Right renal cortex interstitium (tissue), 3 donors: Measurements from ENCODE around the gene OR2S2. TPM values are rescaled to one million over a fixed set of nuclear protein-coding genes. Genes with fewer than 3 reads are reported as not detected.

Experiments
- DNase-seq, 3 donors: peaks; one replicate each; pipeline ENCODE4 v3.0.0-alpha.2; 2013; ENCODE audit warnings: low read depth in 3 of 3, low spot score in 2 of 3
- polyA plus RNA-seq, 3 donors: library from polyadenylated mRNA; unstranded; fragments of 120-200 nt; gene quantifications; one replicate each; pipeline ENCODE4 v1.2.1, GENCODE V29; 2013; ENCODE audit not compliant: insufficient read length in 3 of 3

Gene OR2S2
- polyA plus RNA-seq, 3 donors, result not detected

DNA sequence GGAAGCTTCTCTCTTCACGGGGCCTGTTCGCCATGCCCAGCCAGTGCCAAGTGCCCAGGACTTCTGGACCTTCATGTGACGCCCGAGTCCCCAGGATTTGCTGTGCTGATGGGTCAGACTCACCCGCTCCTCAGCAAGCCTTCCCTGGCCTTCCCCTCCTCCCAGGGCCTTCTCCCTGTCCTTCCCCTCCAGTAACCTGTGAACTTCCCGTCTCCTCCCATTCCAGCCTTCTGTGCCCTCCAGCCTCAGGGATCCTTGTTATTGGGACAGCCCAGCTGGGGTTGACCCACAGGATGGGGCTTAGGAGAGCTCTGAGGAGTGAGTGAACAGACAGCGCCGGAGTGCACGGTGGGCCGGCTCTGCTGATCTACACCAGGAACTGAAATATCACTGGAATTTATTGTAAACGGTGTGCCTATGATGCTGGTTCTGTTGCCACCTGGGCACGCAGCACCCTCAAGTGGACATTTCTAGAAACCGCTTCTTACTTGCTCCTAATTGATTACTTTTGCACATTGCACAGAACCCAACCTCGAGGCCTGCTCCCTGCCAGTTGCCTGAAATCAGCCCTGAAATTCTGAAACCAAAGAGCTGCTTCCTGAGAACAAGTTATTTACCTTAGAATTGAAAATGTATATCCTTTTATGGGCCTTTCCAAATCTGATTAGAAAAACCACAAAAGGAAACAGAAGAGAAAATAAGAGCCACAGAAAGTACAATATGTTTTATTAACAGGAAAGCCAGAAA lies 47.2 kb downstream of the OR2S2 start:
- DNase-seq, result no peak

DNA sequence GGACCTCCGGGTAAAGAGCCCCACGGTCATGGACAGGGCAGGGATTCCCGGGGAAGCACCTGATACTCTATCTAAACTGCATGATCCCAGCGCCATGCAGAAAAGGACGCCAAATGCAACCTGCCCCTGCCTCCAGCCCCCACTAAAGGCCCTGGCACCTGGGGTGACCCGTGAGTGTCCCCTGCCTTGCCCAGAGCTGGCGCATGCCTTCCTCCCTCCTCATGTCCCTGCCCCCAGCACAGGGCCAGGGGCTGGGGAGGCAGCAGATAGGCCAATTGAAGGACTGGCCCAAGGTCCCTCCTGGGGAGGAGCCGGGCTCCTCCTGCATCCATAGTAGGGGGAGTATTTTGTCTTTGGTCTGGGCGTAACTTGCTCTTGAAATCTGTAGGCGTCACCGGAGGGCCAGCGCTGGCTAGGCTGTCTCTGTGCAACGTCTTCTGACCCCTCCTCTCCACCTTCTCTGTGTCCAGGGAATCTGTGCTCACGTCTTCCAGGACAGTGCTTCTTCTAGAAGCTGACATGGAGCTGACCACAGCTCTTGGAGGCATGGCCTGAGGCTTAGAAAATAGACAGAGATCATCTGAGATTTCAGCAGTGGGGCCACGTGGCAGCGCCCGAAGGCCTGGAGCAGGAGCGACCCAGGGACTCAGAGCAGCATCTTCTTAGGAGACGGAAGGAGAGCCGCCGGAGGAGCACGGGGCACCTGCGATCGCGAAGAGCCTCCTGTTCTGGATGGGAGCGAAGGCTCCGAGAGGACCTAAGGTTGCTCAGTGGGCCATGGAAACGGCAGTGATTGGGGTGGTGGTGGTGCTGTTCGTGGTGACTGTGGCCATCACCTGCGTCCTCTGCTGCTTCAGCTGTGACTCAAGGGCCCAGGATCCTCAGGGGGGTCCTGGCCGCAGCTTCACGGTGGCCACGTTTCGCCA lies 48.0 kb downstream of the OR2S2 start:
- DNase-seq, result no peak

DNA sequence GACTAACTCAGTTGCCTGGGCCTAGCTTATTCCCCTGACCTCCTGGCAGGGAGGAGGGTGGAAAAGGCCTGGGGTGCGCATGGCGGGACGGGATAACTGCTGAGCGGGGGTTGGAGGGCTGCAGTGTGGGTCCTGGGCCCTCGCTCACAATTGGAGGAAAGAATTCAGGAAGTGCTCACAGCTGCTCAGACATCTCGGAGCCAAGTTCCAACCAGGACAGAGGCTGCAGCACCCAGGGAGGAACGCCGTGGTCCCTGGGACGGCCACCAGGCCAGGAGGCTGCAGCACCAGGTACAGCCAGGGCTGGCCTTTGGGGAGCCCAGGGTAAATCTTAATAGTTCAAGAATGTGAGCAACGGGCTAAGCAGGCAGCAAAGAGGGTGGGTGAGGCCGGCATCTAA lies 48.7 kb downstream of the OR2S2 start, which contains the start of gene SPAAR:
TSS of gene SPAAR (plus strand) at position 217 of the 400 bp plus-strand sequence. CDS start 974 bp downstream, outside the sequence.
- DNase-seq, result no peak

DNA sequence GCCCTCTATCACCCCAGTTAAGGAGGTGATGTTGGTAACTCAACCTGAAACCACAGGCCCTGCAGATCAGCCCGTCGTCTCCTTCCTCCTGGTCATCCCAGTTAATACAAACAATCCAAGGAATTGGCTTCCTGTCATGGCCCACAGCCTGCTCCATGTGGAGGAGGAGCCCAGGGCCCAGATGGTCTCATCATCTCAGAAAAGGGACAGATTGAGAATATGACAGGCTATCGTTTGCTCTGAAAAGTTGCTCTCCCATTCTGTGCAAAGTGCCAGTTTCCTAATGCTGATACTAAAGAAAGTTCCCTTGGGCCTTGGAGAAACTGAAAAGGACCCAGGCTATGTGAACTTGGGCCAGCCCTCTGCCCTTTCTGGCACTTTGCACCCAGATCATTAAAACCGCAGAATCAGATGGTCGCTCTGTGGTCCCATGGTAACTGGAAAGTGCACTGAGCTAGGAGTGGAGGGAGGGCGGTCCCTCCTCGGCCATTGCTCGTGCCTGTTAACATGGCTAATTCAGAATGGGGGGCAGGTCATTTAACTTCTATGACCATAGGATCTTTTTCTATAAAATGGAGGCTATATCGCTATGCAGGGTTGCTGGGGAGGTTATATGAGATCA lies 49.3 kb downstream of the OR2S2 start:
- no peak for DNase-seq

DNA sequence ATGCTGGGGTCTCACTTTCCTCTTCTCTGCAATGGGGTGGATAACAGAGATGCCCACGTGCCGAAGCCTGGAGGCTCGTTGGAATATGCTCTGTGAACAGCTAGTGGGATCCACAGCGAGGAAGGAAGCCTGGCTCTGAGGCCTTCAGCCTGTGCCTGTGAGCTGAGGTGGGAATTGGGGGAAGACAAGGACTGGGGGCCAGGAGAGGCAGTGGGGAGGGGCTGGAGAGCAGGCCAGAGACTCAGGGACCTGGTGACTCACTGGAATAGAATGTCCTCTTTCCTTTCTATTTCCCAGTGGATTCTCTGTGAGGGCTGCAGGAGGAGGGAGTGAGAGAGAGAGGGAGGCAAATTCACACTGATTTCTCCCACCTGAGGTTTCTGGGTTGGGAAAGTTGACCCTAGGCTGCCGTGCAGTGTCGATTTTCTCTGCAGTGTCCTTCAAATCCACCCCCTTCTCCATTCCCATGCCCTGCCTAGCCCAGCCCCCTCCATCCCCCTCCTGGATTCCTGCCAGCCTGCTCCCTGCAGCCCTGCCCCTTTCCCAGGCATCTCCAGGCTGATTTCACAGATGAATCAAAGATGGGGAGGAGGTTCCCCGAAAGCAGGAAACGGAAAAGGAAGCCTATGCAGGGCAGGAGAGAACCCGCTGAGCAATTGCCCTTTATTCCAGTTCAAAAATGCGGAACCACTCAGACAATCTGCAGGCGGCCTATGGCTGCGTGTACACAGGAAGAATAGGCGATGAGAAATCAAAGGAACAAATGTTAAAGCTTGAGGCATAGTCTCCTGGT lies 50.0 kb downstream of the OR2S2 start:
- DNase-seq, result no peak

Other genes with a start within 250 kb of the OR2S2 start
- 100 to 1,000 TPM; 142 to 154 (median 143) TPM for gene TLN1, start 226.0 kb downstream of the OR2S2 start, polyA plus RNA-seq
- 10 to 100 TPM; 40.4 to 42.4 (median 40.8) TPM for gene CREB3, start 225.5 kb downstream of the OR2S2 start, polyA plus RNA-seq
- 10 to 100 TPM; 94.3 to 99.8 (median 96.1) TPM for gene GBA2, start 208.9 kb downstream of the OR2S2 start, polyA plus RNA-seq
- gene RGP1, start 208.9 kb downstream of the OR2S2 start, polyA plus RNA-seq, result 10 to 100 TPM; 28.2 to 29.0 (median 28.4) TPM
- not detected for gene MSMP, start 203.9 kb downstream of the OR2S2 start, polyA plus RNA-seq
- 10 to 100 TPM; 29.0 to 31.4 (median 29.5) TPM for gene NPR2, start 166.6 kb downstream of the OR2S2 start, polyA plus RNA-seq
- gene SPAG8, start 145.9 kb downstream of the OR2S2 start, polyA plus RNA-seq, result 1 to 10 TPM; 4.2 to 7.0 (median 5.8) TPM
- gene HINT2, start 143.1 kb downstream of the OR2S2 start, polyA plus RNA-seq, result 10 to 100 TPM; 46.1 to 56.8 (median 53.5) TPM
- gene FAM221B, start 129.4 kb downstream of the OR2S2 start, polyA plus RNA-seq, result under 1 TPM; 0.07 to 0.12 (median 0.11) TPM
- gene TMEM8B, start 128.9 kb downstream of the OR2S2 start, polyA plus RNA-seq, result 10 to 100 TPM; 21.0 to 25.3 (median 21.5) TPM
- under 1 TPM in 1 of 3 donors, not detected in 2; 0.08 TPM for gene OR13J1, start 87.8 kb downstream of the OR2S2 start, polyA plus RNA-seq
- gene HRCT1, start 52.0 kb downstream of the OR2S2 start, polyA plus RNA-seq, result under 1 TPM in 2 of 3 donors, not detected in 1; 0.12 to 0.55 TPM
- 1 to 10 TPM; 1.4 to 1.5 (median 1.5) TPM for gene SPAAR, start 48.7 kb downstream of the OR2S2 start, polyA plus RNA-seq
- gene RECK, start 78.8 kb upstream of the OR2S2 start, polyA plus RNA-seq, result 10 to 100 TPM; 29.2 to 30.2 (median 29.4) TPM
- 10 to 100 TPM; 33.9 to 40.8 (median 40.0) TPM for gene GLIPR2, start 178.6 kb upstream of the OR2S2 start, polyA plus RNA-seq
- gene CCIN, start 211.2 kb upstream of the OR2S2 start, polyA plus RNA-seq, result under 1 TPM; 0.39 to 0.46 (median 0.40) TPM
- gene CLTA, start 232.8 kb upstream of the OR2S2 start, polyA plus RNA-seq, result 100 to 1,000 TPM; 293 to 321 (median 302) TPM